Loucy (cell line): ENCODE results near the gene IL18R1.

Source experiments
- H2AFZ ChIP-seq: fragments of 200-600 bp; sonication (generic); 2 replicates; pipeline ENCODE4 v1.6.0; 2016; ENCODE audit warnings: antibody characterized with exemption, mild to moderate bottlenecking, low read length, moderate library complexity
- H3F3A ChIP-seq: fragments of 200-600 bp; 2 replicates; pipeline ENCODE4 v1.6.0; 2016; ENCODE audit warnings: antibody characterized with exemption, low read depth, mild to moderate bottlenecking
- H3K27me3 ChIP-seq: fragments of 200-600 bp; sonication (generic); 2 replicates; pipeline ENCODE4 v1.6.1; 2014; ENCODE audit warnings: low read length, mild to moderate bottlenecking; ENCODE audit not compliant: insufficient read depth, poor library complexity, severe bottlenecking
- H3K36me3 ChIP-seq: fragments of 200-600 bp; sonication (generic); 2 replicates; pipeline ENCODE4 v1.6.1; 2016; ENCODE audit warnings: low read length; ENCODE audit not compliant: insufficient read depth
- H3K4me1 ChIP-seq: fragments of 200-600 bp; sonication (generic); 2 replicates; pipeline ENCODE4 v1.5.1; 2014; ENCODE audit warnings: low read length, mild to moderate bottlenecking; ENCODE audit not compliant: insufficient read depth, poor library complexity, severe bottlenecking
- H3K4me2 ChIP-seq: fragments of 200-600 bp; sonication (generic); 2 replicates; pipeline ENCODE4 v1.6.0; 2014; ENCODE audit warnings: antibody characterized with exemption, low read length, low read depth, mild to moderate bottlenecking; ENCODE audit not compliant: poor library complexity, severe bottlenecking
- H3K4me3 ChIP-seq: fragments of 200-600 bp; sonication (generic); 2 replicates; pipeline ENCODE4 v1.5.1; 2014; ENCODE audit warnings: low read length, mild to moderate bottlenecking, mixed read lengths; ENCODE audit not compliant: poor library complexity, severe bottlenecking
- H3K79me2 ChIP-seq: fragments of 200-600 bp; sonication (generic); 2 replicates; pipeline ENCODE4 v1.6.1; 2014; ENCODE audit warnings: low read length; ENCODE audit not compliant: insufficient read depth
- H3K9ac ChIP-seq: fragments of 200-600 bp; sonication (generic); 2 replicates; pipeline ENCODE4 v1.6.0; 2014; ENCODE audit warnings: mild to moderate bottlenecking, low read depth, low read length, moderate library complexity; ENCODE audit not compliant: poor library complexity, severe bottlenecking
- H3K9me2 ChIP-seq: fragments of 200-600 bp; sonication (generic); replicated peaks from 2 replicates; pipeline ENCODE4 v1.6.1; 2016; ENCODE audit warnings: low read depth, low read length, mixed read lengths
- H3K9me3 ChIP-seq: fragments of 200-600 bp; sonication (generic); 2 replicates; pipeline ENCODE4 v1.6.1; 2014; ENCODE audit warnings: mild to moderate bottlenecking, antibody characterized with exemption, low read length, low read depth; ENCODE audit not compliant: insufficient read depth
- H4K20me1 ChIP-seq: fragments of 200-600 bp; sonication (generic); 2 replicates; pipeline ENCODE4 v1.6.0; 2014; ENCODE audit warnings: antibody characterized with exemption, low read length, mild to moderate bottlenecking; ENCODE audit not compliant: insufficient read depth, poor library complexity, severe bottlenecking
- EZH2phosphoT487 ChIP-seq: fragments of 200-600 bp; IDR thresholded peaks from 2 replicates; pipeline ENCODE4 v1.6.1; 2018; ENCODE audit warnings: antibody characterized with exemption, mild to moderate bottlenecking, moderate library complexity, borderline replicate concordance
- TF ChIP-seq, protein P1 (sequence below): fragments of 200-600 bp; sonication (generic); conservative IDR thresholded peaks from 2 replicates; pipeline ENCODE4 v1.5.1; 2014; ENCODE audit warnings: mild to moderate bottlenecking, antibody characterized with exemption, low read length

The IL18R1 gene

DNA sequence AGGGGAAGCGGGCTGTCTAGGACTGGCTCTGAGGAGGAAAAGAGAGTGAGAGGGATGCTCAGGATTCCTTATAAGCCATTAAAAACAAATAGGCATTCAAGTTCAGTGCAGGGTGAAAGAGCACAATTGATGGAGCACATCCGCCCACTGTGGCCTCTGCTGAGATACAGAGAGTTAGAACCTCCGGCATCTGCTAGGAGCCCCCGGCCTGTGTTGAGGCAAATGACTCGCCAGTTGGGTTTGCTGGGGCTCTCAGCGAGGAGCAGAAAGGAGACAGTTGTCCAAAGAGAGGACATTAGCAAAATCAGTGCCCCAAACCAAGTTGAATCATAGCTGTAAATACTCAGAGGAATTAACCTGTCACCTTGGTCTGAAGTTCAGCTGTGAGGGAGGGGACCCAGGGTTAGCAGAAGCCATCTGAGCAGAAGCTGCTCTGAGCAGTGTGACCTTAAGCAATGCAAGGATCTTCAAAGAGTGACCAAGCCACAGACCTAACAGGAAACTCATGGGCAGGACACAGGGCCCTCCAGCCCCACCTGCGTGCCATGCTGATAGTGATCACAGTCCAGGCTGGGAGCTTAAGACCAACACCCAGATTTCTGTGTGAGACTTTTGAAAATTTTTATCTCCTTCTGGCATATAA, 44.0 kb downstream of the IL18R1 start:
- H3K4me1 ChIP-seq: peaks cover 71% of the 10 kb centered on the region
- H4K20me1 ChIP-seq: no peaks in the 10 kb centered on the region
- no peak overlapping the region for H2AFZ ChIP-seq
- H3K36me3 ChIP-seq: no peaks in the 10 kb centered on the region
- peak overlapping the region; percentile 82 for H3K4me2 ChIP-seq
- H3F3A ChIP-seq: peaks cover 22% of the 10 kb centered on the region; the same call in 1 of the 2 replicates
- no peaks in the 10 kb centered on the region for H3K9me3 ChIP-seq
- peak overlapping the region; percentile 18 for H3K4me3 ChIP-seq
- H3K79me2 ChIP-seq: no peaks in the 10 kb centered on the region
- no peaks in the 10 kb centered on the region for H3K9me2 ChIP-seq
- no peaks in the 10 kb centered on the region for H3K27me3 ChIP-seq
- no peak for TF ChIP-seq EZH2phosphoT487
- TF ChIP-seq, protein P1, sequence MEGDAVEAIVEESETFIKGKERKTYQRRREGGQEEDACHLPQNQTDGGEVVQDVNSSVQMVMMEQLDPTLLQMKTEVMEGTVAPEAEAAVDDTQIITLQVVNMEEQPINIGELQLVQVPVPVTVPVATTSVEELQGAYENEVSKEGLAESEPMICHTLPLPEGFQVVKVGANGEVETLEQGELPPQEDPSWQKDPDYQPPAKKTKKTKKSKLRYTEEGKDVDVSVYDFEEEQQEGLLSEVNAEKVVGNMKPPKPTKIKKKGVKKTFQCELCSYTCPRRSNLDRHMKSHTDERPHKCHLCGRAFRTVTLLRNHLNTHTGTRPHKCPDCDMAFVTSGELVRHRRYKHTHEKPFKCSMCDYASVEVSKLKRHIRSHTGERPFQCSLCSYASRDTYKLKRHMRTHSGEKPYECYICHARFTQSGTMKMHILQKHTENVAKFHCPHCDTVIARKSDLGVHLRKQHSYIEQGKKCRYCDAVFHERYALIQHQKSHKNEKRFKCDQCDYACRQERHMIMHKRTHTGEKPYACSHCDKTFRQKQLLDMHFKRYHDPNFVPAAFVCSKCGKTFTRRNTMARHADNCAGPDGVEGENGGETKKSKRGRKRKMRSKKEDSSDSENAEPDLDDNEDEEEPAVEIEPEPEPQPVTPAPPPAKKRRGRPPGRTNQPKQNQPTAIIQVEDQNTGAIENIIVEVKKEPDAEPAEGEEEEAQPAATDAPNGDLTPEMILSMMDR: no peak
- peak overlapping the region; percentile 84 for H3K9ac ChIP-seq

DNA sequence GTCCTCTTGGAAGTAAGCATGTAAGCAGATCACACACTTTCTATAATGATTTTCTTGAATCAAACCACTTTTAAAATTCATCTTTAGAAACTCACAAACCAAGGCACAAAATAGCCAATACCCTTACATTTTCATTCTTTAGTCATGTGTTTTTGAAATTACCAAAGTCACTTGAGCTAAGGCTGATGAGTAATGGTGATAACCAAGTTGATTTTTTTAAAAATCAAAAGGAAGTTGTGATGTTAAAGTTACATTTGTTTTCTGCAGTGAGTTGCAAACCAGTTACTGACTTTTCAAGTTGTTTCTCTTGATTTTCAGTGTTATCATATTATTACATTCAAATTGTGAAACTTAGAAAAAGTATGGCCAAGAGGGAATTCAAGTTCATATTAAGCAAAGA, 45.9 kb downstream of the IL18R1 start:
- H2AFZ ChIP-seq: peak overlapping the region; percentile 17; the same call in 1 of the 2 replicates
- H3K79me2 ChIP-seq: no peaks in the 10 kb centered on the region
- H3F3A ChIP-seq: peaks cover 22% of the 10 kb centered on the region; the same call in 1 of the 2 replicates
- peak overlapping the region; percentile 82 for H3K4me2 ChIP-seq
- H3K9me2 ChIP-seq: no peaks in the 10 kb centered on the region
- no peak overlapping the region for H3K4me3 ChIP-seq
- H3K36me3 ChIP-seq: no peaks in the 10 kb centered on the region
- peak overlapping the region; percentile 4 for H3K9ac ChIP-seq
- H3K9me3 ChIP-seq: no peaks in the 10 kb centered on the region
- peaks cover 57% of the 10 kb centered on the region for H3K4me1 ChIP-seq
- H4K20me1 ChIP-seq: no peaks in the 10 kb centered on the region
- H3K27me3 ChIP-seq: no peaks in the 10 kb centered on the region
- TF ChIP-seq, protein P1: no peak
- TF ChIP-seq EZH2phosphoT487: no peak

DNA sequence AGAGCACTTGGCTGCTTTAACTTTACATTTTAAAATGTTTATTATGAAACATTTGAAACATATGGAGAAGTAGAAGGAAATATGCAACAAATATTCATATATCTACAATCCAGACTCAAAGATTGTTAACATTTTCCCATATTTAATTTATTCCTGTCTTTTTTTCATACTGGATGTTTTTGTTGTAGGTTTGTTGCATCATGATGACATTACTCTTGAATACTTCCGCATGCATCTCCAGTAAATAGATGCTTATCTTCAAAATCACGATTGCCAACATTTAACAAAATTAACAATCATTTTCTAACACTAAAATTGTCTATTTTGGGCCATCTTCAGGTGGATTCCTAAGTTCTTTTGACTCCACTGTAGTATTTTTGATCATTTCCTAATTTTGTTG, 46.3 kb downstream of the IL18R1 start:
- H3K27me3 ChIP-seq: no peaks in the 10 kb centered on the region
- no peak for TF ChIP-seq EZH2phosphoT487
- TF ChIP-seq, protein P1: no peak
- peaks cover 53% of the 10 kb centered on the region for H3K4me1 ChIP-seq
- H2AFZ ChIP-seq: peak overlapping the region; percentile 17; the same call in 1 of the 2 replicates
- peak overlapping the region; percentile 4 for H3K9ac ChIP-seq
- no peaks in the 10 kb centered on the region for H3K79me2 ChIP-seq
- H3F3A ChIP-seq: peaks cover 22% of the 10 kb centered on the region; the same call in 1 of the 2 replicates
- no peaks in the 10 kb centered on the region for H4K20me1 ChIP-seq
- no peaks in the 10 kb centered on the region for H3K9me3 ChIP-seq
- H3K36me3 ChIP-seq: no peaks in the 10 kb centered on the region
- no peaks in the 10 kb centered on the region for H3K9me2 ChIP-seq
- no peak overlapping the region for H3K4me3 ChIP-seq
- H3K4me2 ChIP-seq: peak overlapping the region; percentile 82
